RWPE2 (cell line): ENCODE data around the gene ZFYVE28.

ENCODE experiments used
- ATAC-seq: fragments of 200-7000 bp; cut with Tn5 transposase; 3 replicates; pipeline ENCODE4 v1.9.1; 2021; ENCODE audit warnings: low read depth
- DNase-seq: peaks from one replicate; pipeline ENCODE4 v3.0.0-alpha.2; 2020; ENCODE audit warnings: low spot score
- H3K27ac ChIP-seq: fragments of 450-650 bp; 2 replicates; pipeline ENCODE4 v1.5.1; 2017; ENCODE audit warnings: mild to moderate bottlenecking; ENCODE audit not compliant: poor library complexity, severe bottlenecking
- H3K27me3 ChIP-seq: fragments of 250-450 bp; sonication (Bioruptor Pico); 2 replicates; pipeline ENCODE4 v1.5.1; 2021; ENCODE audit warnings: mild to moderate bottlenecking, moderate library complexity; ENCODE audit not compliant: insufficient read depth, poor library complexity, severe bottlenecking
- H3K36me3 ChIP-seq: fragments of 250-450 bp; sonication (Bioruptor Pico); 2 replicates; pipeline ENCODE4 v1.5.1; 2020; ENCODE audit warnings: low read depth, mild to moderate bottlenecking, moderate library complexity
- H3K4me1 ChIP-seq: fragments of 250-450 bp; sonication (Bioruptor Pico); 2 replicates; pipeline ENCODE4 v1.5.1; 2021; ENCODE audit warnings: mild to moderate bottlenecking, moderate library complexity; ENCODE audit not compliant: insufficient read depth, poor library complexity, severe bottlenecking
- H3K4me3 ChIP-seq: fragments of 250-450 bp; sonication (Bioruptor Pico); 2 replicates; pipeline ENCODE4 v1.5.1; 2021; ENCODE audit warnings: mild to moderate bottlenecking, moderate library complexity; ENCODE audit not compliant: severe bottlenecking
- H3K9me3 ChIP-seq: fragments of 250-450 bp; sonication (Bioruptor Pico); 2 replicates; pipeline ENCODE4 v1.5.1; 2021; ENCODE audit warnings: mild to moderate bottlenecking, moderate library complexity; ENCODE audit not compliant: severe bottlenecking
- CTCF ChIP-seq: fragments of 450-650 bp; IDR thresholded peaks from one replicate; pipeline ENCODE4 v1.5.1; 2017; ENCODE audit warnings: mild to moderate bottlenecking, moderate library complexity; ENCODE audit not compliant: poor library complexity, severe bottlenecking

The ZFYVE28 gene

GRCh38 chr4:2243681-2244380, 174.6 kb downstream of the ZFYVE28 start:
- no peak overlapping the region for H3K27ac ChIP-seq
- DNase-seq: no peak
- H3K27me3 ChIP-seq: no peaks in the 10 kb centered on the region
- no peak for ATAC-seq
- no peak overlapping the region for H3K4me3 ChIP-seq
- peak; percentile 2 for TF ChIP-seq CTCF
- H3K36me3 ChIP-seq: peaks cover 21% of the 10 kb centered on the region
- peaks cover 20% of the 10 kb centered on the region for H3K4me1 ChIP-seq
- no peaks in the 10 kb centered on the region for H3K9me3 ChIP-seq

DNA sequence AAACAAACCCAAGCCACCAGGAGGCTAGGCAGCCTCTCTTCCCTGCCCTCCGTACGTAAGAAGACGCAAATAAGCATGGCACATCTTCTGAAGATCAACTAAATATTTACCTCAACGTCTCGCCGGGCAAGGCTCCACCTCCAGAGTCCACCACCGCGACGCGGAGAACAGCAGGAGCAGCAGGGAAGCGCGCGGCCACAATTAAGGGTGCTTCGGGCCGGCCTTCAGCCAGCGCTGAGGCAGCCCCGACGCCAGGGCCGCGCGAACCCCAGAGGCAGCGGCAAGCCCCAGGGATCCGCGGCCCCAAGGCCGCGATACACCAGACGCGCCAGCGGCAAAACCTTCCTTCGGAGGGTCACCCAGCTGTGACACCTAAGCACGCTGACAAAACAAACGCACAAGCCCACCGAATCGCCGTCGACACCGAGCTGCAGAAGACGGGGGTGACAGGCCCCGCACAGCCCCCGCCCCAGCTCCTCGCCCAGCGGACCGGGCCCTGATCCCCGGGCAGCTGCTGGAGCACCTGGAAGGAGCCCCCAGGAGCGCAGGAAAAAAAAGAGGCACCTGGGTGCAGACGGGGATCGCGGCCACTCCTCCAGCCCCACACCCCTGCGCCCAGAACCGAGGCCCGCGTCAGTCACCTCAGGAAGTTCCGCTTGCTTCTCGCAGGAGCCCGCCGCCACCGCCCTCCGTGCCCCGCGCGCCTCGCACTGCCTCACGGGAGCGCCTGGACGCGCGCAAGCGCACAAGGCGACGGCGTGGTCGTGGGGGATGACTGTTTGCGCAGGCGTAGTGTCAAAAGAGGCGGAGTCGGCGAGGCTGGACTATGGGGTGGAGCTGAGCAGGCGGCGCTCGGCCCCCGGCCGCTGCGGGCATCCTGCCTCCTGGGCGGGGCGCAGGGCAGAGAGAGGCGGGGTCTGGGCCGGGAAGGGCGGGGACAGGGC, 176.8 kb downstream of the ZFYVE28 start, which contains the start of the genes HAUS3 and POLN:
Gene HAUS3 (minus strand): TSS at position 712 of the 944 bp plus-strand sequence. CDS start 1,175 bp downstream, outside the sequence.
Gene POLN (minus strand): TSS at position 712 of the 944 bp plus-strand sequence. CDS start 12,890 bp downstream, outside the sequence.
- peak within 1 kb of the TSS; percentile 41 for H3K27ac ChIP-seq
- no peak for TF ChIP-seq CTCF

DNA sequence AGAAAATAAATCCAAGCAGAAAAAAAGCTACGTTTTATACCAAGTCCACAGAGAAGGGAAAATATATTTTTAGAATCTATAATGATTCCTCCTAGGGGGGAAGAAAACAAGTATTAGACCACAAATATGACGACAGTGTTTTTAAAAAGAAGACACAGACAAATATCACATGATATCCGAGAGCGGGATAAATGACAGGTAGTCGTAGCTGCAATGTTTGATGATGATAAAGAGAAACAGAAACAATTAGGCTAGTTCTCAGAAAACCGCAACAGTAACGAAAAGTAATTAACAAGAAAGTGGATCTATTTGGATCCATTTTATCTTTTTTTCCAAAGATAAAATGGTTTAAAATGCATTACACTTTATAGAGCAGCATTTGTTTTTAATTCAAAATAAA, 177.4 kb downstream of the ZFYVE28 start:
- ATAC-seq (no peak), DNase-seq (no peak)
- Histone ChIP-seq H3K27me3 (no peaks in the 10 kb centered on the region), H3K4me3 (peak overlapping the region; percentile 85), H3K9me3 (no peaks in the 10 kb centered on the region), H3K4me1 (peaks cover 20% of the 10 kb centered on the region), H3K27ac (peak overlapping the region; percentile 41), H3K36me3 (peaks cover 44% of the 10 kb centered on the region)
- TF ChIP-seq CTCF: no peak

More for the DNA sequence above, 176.8 kb downstream of the ZFYVE28 start, which contains the start of the genes HAUS3 and POLN:
- peak within 1 kb of the TSS; percentile 85 for H3K4me3 ChIP-seq
- DNase-seq (peak; percentile 96), ATAC-seq (peak; percentile 87)
- H3K36me3 ChIP-seq: peaks cover 39% of the 10 kb centered on the region
- peaks cover 20% of the 10 kb centered on the region for H3K4me1 ChIP-seq
- H3K9me3 ChIP-seq: no peaks in the 10 kb centered on the region
- no peaks in the 10 kb centered on the region for H3K27me3 ChIP-seq

- no peaks in the 10 kb centered on the region for H3K27me3 ChIP-seq
- H3K4me3 ChIP-seq: no peak overlapping the region
- H3K4me1 ChIP-seq: peaks cover 20% of the 10 kb centered on the region
- H3K9me3 ChIP-seq: no peaks in the 10 kb centered on the region
- H3K27ac ChIP-seq: no peak overlapping the region
- ATAC-seq: no peak
- no peak for DNase-seq
- peaks cover 80% of the 10 kb centered on the region for H3K36me3 ChIP-seq
- TF ChIP-seq CTCF: no peak
These were observed 181.3 kb downstream of the ZFYVE28 start for GRCh38 chr4:2236944-2237666.
